Cardiac fibroblast (primary cell): ENCODE data around the gene FAM193B.

Experiments
- DNase-seq, 2 donors: peaks; one replicate each; pipeline versions ENCODE4 v3.0.0 to v3.0.0-alpha.2; 2010; ENCODE audit warnings: low read depth in 2 of 2
- H3K4me3 ChIP-seq, 2 donors: replicated peaks in 1 of 2; 1 replicate in 1 of 2; 2 replicates in 1 of 2; pipeline ENCODE4 v1.5.1; 2011; ENCODE audit warnings: low read depth in 2 of 2, low read length in 2 of 2, mild to moderate bottlenecking in 2 of 2, moderate library complexity in 1 of 2
- TF ChIP-seq, protein P1 (sequence below): IDR thresholded peaks from one replicate; pipeline ENCODE4 v1.5.1; 2011; ENCODE audit warnings: low read depth, mild to moderate bottlenecking, low read length, inconsistent platforms

FAM193B gene

DNA sequence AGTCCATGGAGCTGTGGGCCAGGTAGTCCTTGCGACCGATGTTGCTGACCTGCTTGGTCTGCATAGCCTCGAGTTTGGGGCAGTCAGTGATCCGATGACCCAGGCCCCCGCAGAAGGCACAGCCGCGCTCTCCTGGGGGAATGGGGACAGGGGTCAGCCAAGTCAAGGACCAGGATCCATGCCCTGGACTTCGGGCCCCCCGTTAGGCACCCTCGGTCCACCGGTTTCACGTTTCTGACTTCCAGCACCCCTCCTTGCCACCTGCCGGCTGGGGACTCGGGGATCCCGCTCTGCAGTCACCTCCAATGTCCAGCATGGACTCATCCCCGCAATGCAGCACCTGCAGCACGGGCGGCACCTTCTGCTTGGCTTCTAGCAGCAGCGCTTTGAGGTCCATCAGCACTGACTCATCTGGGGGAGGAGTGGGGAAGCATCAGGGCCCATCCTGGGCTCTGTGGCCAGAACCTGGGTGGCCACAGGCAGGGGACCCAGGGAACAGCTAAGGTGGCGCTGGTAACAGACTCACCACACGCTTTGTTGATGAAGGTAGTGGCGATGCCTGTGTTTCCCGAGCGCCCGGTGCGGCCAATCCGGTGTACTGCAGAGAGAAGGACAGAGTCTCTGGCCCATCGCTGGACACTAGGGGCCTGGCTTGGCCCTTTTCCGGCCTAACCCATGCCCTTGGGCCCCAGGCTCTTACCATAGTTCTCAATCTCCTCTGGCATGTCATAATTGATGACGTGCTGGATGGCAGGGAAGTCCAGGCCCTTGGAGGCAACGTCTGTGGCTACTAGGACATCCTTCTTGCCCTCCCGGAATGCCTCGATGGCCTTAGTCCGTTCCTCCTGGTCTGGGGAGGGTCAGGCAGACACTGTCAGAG is 42.3 kb downstream of the FAM193B start:
- H3K4me3 ChIP-seq = no peak overlapping the region
- TF ChIP-seq, protein P1, sequence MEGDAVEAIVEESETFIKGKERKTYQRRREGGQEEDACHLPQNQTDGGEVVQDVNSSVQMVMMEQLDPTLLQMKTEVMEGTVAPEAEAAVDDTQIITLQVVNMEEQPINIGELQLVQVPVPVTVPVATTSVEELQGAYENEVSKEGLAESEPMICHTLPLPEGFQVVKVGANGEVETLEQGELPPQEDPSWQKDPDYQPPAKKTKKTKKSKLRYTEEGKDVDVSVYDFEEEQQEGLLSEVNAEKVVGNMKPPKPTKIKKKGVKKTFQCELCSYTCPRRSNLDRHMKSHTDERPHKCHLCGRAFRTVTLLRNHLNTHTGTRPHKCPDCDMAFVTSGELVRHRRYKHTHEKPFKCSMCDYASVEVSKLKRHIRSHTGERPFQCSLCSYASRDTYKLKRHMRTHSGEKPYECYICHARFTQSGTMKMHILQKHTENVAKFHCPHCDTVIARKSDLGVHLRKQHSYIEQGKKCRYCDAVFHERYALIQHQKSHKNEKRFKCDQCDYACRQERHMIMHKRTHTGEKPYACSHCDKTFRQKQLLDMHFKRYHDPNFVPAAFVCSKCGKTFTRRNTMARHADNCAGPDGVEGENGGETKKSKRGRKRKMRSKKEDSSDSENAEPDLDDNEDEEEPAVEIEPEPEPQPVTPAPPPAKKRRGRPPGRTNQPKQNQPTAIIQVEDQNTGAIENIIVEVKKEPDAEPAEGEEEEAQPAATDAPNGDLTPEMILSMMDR = no peak
- DNase-seq = no peak

GRCh38 chr5:177511181-177511580 is 43.2 kb downstream of the FAM193B start:
- TF ChIP-seq, protein P1 = no peak
- no peak for DNase-seq
- no peak overlapping the region for H3K4me3 ChIP-seq

DNA sequence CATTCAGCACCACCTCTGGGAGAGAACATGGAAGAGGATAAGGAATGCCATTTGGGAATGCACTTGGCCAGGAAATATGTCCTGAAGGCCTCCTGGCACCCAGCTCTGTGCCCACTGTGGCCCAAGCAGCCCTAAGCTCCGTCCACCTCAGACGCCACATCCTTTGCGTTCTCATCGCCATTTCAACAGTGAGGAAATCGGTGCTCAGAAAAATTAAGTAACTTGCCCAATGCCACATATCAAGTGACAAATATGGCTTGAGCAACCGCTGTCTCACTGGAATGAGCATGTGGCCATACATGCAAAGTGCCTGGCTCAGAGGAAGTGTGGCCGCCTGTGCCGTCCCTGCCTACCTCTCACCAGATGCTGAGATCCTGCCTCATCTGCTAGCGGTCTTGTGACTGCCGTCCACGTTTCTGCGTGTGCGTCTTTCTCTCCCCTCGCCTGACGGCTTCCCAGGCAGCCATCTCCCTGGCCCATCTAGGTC is 43.8 kb downstream of the FAM193B start:
- DNase-seq = no peak
- TF ChIP-seq, protein P1 = no peak
- H3K4me3 ChIP-seq = no peak overlapping the region

GRCh38 chr5:177509991-177510566 is 44.3 kb downstream of the FAM193B start:
- TF ChIP-seq, protein P1 = no peak
- no peak overlapping the region for H3K4me3 ChIP-seq
- no peak for DNase-seq

- no peak within 1 kb of the TSS for H3K4me3 ChIP-seq
- no peak for DNase-seq
- TF ChIP-seq, protein P1 = no peak
Measured at GRCh38 chr5:177509381-177509951, 44.9 kb downstream of the FAM193B start, which contains the start of gene DOK3. Gene DOK3 (minus strand): TSS chr5:177509826. CDS start chr5:177509540, 286 bp downstream.

DNA sequence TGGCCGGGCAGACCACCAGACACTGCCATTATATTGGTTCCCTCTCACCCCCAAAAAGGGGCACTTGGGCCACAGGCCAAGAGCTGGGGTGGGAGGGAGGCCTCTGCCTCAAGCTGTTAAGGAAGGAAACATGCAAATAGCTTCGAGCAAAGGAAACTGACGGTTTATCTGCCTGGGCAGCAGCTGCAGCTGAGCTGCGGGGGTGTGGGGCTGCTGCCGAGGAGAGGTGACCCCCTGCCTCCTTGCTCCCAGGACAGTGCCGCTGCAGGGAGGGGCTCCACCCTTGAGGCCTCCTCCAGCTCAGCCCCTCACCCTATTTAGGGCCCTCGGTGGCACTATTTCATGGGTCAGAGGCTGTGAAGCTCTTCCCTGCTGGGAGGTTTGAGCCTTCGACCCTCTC is 45.5 kb downstream of the FAM193B start:
- no peak overlapping the region for H3K4me3 ChIP-seq
- DNase-seq = no peak
- TF ChIP-seq, protein P1 = no peak
